Epithelial cell of esophagus (primary cell): ENCODE measurements around the gene CAPN8.

Experiments used
- DNase-seq: peaks from one replicate; pipeline ENCODE4 v3.0.0; 2010; ENCODE audit warnings: low read depth
- H3K4me3 ChIP-seq: 2 replicates; pipeline ENCODE4 v1.5.1; 2011; ENCODE audit warnings: mild to moderate bottlenecking, low read length, control low read depth
- TF ChIP-seq, protein P1 (sequence below): IDR thresholded peaks from 2 replicates; pipeline ENCODE4 v1.5.1; 2011; ENCODE audit warnings: low read depth, mild to moderate bottlenecking, low read length, control low read depth, inconsistent platforms; ENCODE audit not compliant: insufficient read depth; ENCODE audit errors: missing control alignments

The CAPN8 gene

DNA sequence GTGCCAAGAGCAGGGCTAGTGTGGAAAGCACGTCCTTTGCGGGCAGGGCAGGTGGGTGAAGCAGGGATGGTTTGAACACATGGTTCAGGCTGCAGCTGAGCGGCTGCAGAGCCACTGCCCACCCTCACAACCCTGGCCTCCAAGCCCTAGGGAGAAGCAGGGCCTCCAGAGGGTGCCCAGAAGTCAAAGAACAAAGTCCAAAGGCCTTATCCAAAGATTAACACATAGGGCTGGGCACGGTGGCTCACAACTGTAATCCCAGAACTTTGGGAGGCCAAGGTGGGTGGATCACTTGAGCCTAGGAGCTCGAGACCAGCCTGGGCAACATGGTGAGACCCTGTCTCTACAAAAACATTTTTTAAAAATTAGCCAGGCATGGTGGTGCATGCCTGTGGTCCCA is 46.8 kb downstream of the CAPN8 start:
- DNase-seq: no peak
- TF ChIP-seq, protein P1, sequence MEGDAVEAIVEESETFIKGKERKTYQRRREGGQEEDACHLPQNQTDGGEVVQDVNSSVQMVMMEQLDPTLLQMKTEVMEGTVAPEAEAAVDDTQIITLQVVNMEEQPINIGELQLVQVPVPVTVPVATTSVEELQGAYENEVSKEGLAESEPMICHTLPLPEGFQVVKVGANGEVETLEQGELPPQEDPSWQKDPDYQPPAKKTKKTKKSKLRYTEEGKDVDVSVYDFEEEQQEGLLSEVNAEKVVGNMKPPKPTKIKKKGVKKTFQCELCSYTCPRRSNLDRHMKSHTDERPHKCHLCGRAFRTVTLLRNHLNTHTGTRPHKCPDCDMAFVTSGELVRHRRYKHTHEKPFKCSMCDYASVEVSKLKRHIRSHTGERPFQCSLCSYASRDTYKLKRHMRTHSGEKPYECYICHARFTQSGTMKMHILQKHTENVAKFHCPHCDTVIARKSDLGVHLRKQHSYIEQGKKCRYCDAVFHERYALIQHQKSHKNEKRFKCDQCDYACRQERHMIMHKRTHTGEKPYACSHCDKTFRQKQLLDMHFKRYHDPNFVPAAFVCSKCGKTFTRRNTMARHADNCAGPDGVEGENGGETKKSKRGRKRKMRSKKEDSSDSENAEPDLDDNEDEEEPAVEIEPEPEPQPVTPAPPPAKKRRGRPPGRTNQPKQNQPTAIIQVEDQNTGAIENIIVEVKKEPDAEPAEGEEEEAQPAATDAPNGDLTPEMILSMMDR: no peak

DNA sequence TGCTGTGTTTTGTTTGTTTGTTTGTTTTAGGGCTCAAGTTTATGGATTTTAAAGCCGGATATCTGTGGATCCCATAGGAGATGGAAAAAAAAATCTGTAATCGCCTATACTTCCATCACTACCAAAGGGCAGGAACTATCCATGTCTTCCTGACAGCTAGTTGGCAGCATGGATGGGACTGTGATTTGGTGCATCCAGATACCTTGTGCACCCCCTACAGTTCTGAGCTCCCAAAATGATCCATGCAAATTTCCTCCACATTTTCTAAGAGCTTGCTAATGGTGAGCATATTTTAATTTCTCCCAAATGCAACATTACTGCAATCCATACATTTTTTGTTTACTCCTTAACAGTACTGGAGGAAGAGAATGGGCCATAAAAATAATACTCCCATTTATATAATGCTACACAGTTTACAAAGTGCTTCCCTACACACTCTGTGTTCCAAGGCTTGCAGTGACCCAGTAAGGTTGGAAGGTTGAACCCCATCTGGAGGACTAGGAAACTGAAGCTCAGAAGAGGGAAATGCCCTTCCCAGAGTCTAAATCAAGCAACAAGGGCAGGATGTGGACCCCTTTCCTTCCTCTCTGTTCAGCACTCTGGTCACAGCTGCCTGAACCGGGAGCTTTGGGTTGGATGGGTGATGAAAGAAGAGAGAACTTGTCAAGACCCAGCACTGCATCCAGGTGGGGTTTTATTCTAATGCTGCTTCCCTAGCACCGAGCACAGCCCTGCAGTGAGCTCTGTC is 48.0 kb downstream of the CAPN8 start:
- TF ChIP-seq, protein P1: peak; percentile 8
- DNase-seq: no peak
- H3K4me3 ChIP-seq: no peak overlapping the region

More for the DNA sequence above, 46.8 kb downstream of the CAPN8 start:
- H3K4me3 ChIP-seq: no peak overlapping the region

DNA sequence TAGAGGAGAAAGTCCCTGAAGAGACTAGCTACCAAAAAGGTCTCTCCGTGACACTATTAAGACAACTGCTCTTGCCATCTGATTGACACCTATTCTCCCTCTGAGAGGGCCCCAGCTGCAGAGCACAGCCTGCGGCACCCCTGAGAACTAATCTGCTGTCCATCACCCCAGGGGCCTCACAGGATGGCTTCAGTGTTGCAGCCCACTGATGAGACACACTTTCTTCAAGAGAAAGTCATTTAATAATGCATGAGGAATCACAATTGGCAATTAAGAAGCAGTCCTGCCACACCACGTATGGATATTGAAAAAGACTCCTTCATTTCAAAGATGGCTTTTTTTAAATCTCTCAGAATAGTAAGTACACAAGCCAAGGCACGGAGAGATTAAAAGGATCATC is 48.9 kb downstream of the CAPN8 start:
- TF ChIP-seq, protein P1: no peak
- DNase-seq: no peak
- H3K4me3 ChIP-seq: no peak overlapping the region

DNA sequence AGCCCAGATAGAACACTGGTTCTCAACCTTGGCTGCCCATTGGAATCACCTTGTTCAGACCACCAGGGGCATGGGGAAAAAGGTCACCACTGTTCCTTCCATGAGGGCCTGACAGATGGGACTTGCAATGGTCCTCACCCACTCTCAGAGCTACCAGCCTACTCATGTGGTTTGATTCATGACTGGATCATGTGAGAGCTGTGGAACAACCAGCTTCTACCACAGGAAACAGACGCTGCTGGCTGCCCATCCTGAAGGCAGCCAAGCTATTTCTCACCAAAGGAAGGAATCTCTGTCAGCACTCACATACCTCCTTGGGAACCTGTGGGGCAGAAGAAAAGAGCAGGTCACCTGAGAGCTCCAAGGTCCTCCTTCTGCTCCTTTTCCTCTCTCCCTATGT is 53.6 kb downstream of the CAPN8 start:
- no peak overlapping the region for H3K4me3 ChIP-seq
- no peak for DNase-seq
- TF ChIP-seq, protein P1: no peak

DNA sequence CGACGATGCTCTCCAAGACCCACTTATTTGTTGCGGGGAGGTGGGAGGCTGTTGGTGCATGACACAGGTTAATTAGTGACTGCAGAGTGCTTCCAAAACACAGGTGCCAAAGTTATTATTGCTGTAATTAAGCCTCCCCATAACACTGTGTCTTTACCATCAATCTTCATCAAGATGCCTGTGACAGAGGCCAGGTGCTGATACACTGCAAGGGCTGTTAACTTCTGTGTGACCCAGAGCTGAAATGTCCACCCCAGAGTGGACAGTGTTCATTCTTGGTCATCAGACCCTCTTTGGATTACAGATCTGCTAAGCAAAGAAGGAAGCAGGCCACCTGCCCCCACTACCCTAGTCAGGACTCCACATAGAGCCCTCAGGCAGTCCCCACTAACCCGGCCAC is 55.5 kb downstream of the CAPN8 start:
- TF ChIP-seq, protein P1: no peak
- DNase-seq: no peak
- no peak overlapping the region for H3K4me3 ChIP-seq

DNA sequence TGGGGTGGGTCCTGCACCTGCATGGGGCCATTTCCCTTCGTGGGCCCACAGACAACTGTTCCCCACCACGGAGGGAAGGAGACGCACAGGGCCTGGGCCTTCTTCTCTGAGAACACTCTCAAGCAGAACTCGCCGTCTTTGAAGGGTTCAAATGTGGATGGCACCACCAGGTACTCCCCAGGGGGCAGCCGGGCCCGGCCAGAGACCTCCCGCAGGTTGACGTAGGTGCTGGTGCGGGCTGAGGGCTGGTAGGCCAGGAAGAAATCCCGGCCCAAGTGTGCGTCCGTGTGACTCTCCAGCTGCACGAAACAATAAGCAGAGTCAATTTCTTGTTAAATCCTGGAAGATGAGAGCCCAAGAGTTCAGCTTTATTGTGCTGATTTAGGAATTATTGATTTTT is 56.4 kb downstream of the CAPN8 start:
- DNase-seq: no peak
- no peak overlapping the region for H3K4me3 ChIP-seq
- TF ChIP-seq, protein P1: no peak

DNA sequence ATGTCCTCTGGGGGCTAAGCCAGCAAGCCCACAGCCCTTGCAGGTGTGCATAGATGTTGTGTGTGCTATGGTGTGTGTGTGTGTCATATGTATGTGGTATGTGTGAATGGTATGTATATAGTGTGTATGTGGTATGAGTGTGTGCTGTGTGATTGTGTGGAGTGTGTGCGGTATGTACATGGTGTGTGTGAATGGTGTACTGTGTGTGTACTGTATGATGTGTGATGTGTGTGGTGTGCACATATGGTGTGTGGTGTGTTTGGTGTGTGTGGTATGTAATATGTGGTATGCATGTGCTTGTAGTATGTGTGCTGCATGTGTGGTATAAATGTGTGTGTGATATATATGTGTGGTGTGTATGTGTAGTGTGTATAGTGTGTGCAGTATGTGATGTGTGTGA is 107.0 kb downstream of the CAPN8 start:
- no peak overlapping the region for H3K4me3 ChIP-seq
- no peak for DNase-seq
- TF ChIP-seq, protein P1: no peak
